ENCODE data around the gene TCP1. TPM values are rescaled to one million over a fixed set of nuclear protein-coding genes. Genes with fewer than 3 reads are reported as not detected.

Gene TCP1
- total and polyA plus RNA-seq, 12 donors: 59.0 to 290 (median 118) TPM

- H3K4me1 ChIP-seq (replicated peaks in 1 of 2): no peaks in the 10 kb centered on the region
- H3K4me3 ChIP-seq: no peak overlapping the region
- DNase-seq: no peak
- TF ChIP-seq POLR2A (IDR thresholded peaks at IDR 0.05) (no peak), CTCF (IDR thresholded peaks at IDR 0.05) (no peak)
- intact Hi-C loops (cut with DNase I): no loop called here
- H3K9me3 ChIP-seq (replicated peaks in 1 of 3): no peaks in the 10 kb centered on the region
- no peaks in the 10 kb centered on the region for H3K27me3 ChIP-seq
- H3K27ac ChIP-seq: no peak overlapping the region
- peaks cover 0 to 29% of the 10 kb centered on the region in 2 donors for H3K36me3 ChIP-seq (replicated peaks in 1 of 2)
- WGBS, 4 donors: 0 to 57% (median 29%) methylated on average over 1 of the region's 1 CpG
Observed at GRCh38 chr6:159772196-159772595, 17.2 kb downstream of the TCP1 start.

GRCh38 chr6:159769470-159769869, 19.9 kb downstream of the TCP1 start:
- TF ChIP-seq POLR2A (IDR thresholded peaks at IDR 0.05) (no peak), CTCF (IDR thresholded peaks at IDR 0.05) (no peak)
- Histone ChIP-seq H3K27me3 (no peaks in the 10 kb centered on the region), H3K27ac (no peak overlapping the region), H3K36me3 (replicated peaks in 1 of 2) (peaks cover 0 to 31% of the 10 kb centered on the region in 2 donors), H3K4me1 (replicated peaks in 1 of 2) (peaks cover 0 to 3% of the 10 kb centered on the region in 2 donors), H3K4me3 (no peak overlapping the region), H3K9me3 (replicated peaks in 1 of 3) (no peaks in the 10 kb centered on the region)
- DNase-seq: no peak
- intact Hi-C loops (cut with DNase I): loop anchor here in 1 of 2 donors (10.0 kb wide), 1 partner anchor 75 kb away; the partner anchor contains the start of gene SOD2

- Histone ChIP-seq H3K27ac (no peak overlapping the region), H3K9me3 (replicated peaks in 1 of 3) (no peaks in the 10 kb centered on the region), H3K4me1 (replicated peaks in 1 of 2) (peaks cover 0 to 13% of the 10 kb centered on the region in 2 donors), H3K4me3 (no peak overlapping the region), H3K27me3 (no peaks in the 10 kb centered on the region), H3K36me3 (replicated peaks in 1 of 2) (peaks cover 0 to 33% of the 10 kb centered on the region in 2 donors)
- DNase-seq: no peak
- TF ChIP-seq CTCF (IDR thresholded peaks at IDR 0.05) (no peak), POLR2A (IDR thresholded peaks at IDR 0.05) (no peak)
- intact Hi-C loops (cut with DNase I): loop anchor here in 1 of 2 donors (10.0 kb wide), 1 partner anchor 72 kb away; the partner anchor contains the start of gene SOD2
Observed at GRCh38 chr6:159766906-159767305, 22.5 kb downstream of the TCP1 start.

- Histone ChIP-seq H3K9me3 (replicated peaks in 1 of 3) (no peaks in the 10 kb centered on the region), H3K27me3 (no peaks in the 10 kb centered on the region), H3K36me3 (replicated peaks in 1 of 2) (peaks cover 0 to 25% of the 10 kb centered on the region in 2 donors), H3K4me1 (replicated peaks in 1 of 2) (peaks cover 6 to 24% of the 10 kb centered on the region in 2 donors), H3K27ac (peak overlapping the region; percentile 99 to 100 (median 99)), H3K4me3 (peak overlapping the region in 3 of 4 donors; percentile 30 to 91 (median 87))
- DNase-seq: peak in 5 of 7 donors; percentile 35 to 65 (median 49)
- TF ChIP-seq POLR2A (IDR thresholded peaks at IDR 0.05) (no peak), CTCF (IDR thresholded peaks at IDR 0.05) (no peak)
- 11 to 78% (median 28%) methylated on average over 2 to 16 of the region's 16 CpGs for WGBS, 4 donors
- intact Hi-C loops (cut with DNase I): loop anchor here in 1 of 2 donors (10.0 kb wide), 1 partner anchor 68 kb away; the partner anchor contains the start of gene SOD2
Observed at GRCh38 chr6:159762681-159763293, 26.6 kb downstream of the TCP1 start.
